ENCODE measurements around the gene ABI1.

ABI1 gene

GRCh38 chr10:26765549-26765948 is 95.2 kb downstream of the ABI1 start:
- DNase-seq (ENCODE audit: low spot score), result no peak

DNA sequence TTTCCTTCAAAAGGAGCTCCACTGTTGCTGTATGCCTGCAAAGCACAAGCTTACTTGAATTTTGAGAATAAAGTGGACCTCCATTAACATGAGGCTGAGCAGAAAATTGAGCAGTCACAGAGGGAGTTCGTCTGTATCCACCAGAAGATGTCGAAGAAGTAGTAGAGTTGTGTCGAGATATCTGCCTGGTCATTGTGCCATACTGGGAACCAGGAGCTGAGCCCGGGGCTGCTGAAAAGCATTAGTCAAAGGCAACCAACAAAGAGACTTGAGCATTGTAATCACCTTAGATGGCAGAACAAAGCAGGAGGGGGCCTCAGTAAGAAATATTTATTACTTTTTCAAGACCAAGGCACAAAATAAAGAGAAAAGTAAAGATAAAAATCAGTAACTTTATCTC is 101.8 kb downstream of the ABI1 start:
- no peak for DNase-seq (ENCODE audit: low spot score)

DNA sequence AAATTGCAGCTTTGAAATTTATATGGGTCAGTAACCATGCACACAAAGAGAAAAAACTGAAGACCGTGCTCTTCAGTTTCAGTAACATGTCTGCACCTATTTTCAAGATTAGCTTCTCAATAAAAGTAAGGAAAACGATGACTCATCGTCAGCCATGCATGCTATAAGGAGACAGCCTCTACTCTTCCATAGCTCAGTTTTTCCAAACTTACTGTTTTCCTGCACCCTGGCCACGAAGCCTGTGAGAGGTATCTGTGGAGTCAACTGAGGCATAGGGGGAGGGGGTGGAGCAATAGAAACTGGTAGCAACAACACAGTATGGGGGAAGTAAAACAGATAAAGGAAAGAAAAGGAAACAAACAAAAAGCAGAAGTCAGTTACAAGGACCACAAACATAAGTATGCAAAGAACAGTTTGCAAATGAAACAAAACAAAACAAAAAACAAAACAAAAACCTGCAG is 105.3 kb downstream of the ABI1 start:
- DNase-seq (ENCODE audit: low spot score), result no peak

DNA sequence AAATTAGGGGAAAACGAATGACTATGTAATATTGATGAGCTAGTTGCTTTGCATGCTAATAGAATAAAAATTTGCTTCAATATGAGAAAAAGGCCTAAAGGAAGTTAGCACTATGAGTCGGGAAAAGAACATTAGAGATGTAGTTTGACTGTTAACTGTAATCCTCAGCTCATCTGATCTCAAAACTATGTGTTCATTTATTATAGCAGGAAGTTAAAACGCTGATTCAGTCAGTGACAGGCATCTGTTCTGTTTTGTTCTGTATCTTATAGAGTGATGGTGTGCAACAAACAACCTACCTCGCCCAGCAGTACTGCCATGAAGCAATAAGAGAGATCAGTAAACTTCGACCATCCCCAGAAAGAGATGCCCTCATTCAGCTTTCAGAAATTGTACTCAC is 114.7 kb downstream of the ABI1 start:
- no peak for DNase-seq (ENCODE audit: low spot score)

- DNase-seq (ENCODE audit: low spot score), result no peak
Measured at GRCh38 chr10:26743841-26744240, 116.9 kb downstream of the ABI1 start.

DNA sequence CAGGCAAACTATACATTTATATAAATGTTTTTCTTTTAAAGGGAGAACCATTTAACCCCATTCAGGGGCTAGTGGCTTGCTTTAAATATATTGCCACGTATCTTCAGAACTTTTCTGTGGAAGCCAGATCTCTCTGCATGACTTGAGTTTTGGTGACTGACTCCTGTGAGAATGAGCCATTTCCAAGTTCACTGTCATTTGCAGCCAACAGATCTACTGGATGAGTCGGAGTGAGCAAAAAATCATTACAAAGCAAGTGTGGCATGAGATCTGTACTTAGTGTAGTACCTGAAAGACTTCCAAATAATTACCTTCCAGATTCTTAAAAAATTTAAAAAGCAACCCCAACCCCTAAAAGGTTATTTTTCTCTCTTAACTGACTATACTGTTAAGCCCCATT is 117.7 kb downstream of the ABI1 start:
- DNase-seq (ENCODE audit: low spot score), result no peak

DNA sequence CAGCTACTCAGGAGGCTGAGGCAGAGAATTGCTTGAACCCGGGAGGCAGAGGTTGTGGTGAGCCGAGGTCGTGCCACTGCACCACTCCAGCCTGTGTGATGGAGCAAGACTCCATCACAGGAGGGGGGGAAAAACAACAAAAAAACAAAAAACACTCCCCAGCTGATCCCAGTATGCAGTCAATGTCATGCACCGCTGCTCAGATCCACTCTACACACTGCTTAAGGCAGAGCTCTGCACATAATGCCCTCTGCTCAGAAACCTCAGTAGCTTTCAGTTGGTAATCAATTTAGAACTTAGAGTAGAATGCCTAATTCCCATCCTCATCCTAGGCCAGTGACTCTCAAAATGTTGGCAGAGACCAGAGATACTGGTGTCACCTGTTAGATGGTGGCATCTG is 119.4 kb downstream of the ABI1 start:
- no peak for DNase-seq (ENCODE audit: low spot score)

GRCh38 chr10:26739071-26739631 is 121.6 kb downstream of the ABI1 start:
- no peak for DNase-seq (ENCODE audit: low spot score)

DNA sequence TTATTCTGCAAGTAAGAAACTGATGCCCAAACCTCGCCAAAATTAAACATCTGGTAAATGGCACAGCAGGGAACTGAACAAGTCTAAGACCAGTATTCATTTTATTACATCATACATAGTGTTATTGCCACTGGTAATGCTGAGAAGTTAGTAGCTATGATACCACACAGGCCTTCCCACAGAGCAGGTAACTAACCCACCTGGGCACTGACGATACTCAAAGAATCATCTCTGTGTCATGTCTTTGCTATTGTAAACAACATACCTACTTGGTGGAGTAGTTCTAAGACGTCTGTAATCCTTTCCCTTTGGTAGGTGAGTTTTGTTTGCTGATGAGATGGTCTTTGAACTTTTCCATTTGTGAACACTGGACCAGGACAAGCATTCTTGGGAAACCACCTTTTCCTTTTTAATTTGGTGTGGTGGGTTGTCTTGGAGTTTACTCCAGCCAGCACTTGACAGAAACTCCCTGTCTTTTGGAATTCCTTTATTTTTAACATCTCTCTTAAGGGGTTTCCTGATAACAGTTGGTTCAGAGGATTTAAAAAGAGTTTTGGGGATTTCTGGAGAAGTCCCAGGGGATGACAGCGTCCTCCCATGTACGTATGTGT is 122.4 kb downstream of the ABI1 start:
- DNase-seq (ENCODE audit: low spot score), result no peak

DNA sequence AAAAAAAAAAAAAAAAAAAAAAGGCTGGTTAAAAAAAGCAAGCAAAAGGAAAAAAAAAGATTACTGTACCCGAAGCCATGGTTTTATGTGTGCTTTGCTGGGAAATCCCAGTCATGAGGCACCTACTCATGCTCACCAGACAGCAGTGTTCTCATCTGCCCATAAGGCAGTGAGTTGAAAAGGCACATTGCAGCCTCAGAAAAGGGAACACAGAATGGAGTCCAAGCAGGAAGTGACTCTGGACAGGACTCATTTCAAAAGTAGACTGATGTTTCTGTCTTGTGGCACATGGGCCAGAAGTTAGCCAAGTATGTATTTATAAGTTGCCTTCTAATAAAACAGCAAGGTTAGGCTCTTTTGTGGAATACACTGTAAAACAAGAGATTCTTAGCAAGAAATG is 123.0 kb downstream of the ABI1 start:
- DNase-seq (ENCODE audit: low spot score), result peak; percentile 80

DNA sequence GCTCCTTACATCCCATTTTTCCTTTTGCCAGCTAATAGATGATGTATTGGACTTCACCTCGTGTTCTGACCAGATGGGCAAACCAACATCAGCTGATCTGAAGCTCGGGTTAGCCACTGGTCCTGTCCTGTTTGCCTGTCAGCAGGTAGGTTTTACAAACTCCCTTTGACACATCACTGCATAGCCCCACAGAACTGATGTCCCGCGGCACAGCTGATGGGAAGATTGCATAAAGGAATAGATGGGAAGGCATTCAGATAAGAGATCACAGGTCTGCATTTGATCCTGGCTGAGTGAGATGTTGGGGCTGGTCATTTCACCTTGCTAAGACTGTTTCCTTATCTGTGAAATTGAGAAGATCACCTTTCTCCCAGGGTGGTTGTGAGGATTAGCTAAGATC is 125.3 kb downstream of the ABI1 start:
- no peak for DNase-seq (ENCODE audit: low spot score)

DNA sequence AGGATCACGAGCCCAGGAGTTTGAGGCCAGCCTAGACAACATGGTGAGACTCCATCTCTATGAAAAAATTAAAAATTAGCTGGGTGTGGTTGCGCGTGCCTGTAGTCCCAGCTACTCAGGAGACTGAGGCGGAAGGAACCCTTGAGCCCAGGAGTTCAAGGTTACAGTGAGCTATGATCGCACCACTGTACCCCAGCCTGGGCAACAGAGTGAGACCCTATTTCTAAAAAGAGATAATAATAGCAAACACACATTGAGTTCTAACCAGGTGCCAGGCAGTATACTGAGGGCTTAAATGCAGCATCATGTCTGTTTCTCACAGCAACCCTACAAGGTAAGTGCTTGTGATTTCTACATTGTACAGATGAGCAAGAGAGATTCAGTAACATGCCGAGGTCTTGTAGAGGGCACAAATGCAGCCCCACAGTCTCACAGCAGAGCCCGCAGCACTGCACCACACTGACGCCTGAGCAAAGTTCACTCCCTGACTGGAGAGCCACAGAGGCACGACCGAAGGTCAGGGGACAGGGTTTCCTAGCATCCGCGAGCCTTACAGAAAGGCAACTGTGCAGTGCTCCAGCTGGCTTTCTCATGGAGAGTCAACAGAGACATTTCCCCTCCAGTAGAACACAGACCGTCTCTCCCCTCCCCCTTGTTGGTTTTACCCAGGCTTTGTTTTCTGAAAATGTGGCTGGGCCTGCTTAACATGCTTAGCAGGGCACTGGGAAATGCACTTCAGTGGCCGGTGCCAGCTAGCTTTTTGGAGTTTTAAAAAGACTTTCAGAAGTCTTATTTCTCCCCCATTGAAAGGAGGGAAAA is 126.8 kb downstream of the ABI1 start:
- peak; percentile 68 for DNase-seq (ENCODE audit: low spot score)

DNA sequence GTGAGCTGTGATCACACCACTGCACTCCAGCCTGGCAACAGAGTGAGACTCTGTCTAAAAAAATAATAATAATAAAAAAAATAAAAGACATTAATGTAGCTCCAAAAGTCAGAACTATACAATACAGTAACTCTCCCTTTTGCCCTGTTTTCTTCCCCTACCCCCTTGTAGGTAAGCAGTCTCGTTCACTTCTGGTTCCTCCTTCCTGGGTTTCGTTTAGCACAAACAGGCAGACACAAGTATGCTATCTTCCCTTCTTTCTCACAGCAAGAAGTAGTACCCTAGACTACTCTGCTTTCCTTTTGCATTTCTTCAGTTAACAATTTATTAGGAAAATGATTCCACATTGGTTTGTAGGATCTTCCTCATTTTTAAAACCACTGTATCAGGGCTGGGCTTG is 130.2 kb downstream of the ABI1 start:
- DNase-seq (ENCODE audit: low spot score), result peak; percentile 54

GRCh38 chr10:26729395-26729794 is 131.4 kb downstream of the ABI1 start:
- DNase-seq (ENCODE audit: low spot score), result no peak

GRCh38 chr10:26728957-26729356 is 131.8 kb downstream of the ABI1 start:
- DNase-seq (ENCODE audit: low spot score), result no peak

GRCh38 chr10:26727005-26727404 is 133.8 kb downstream of the ABI1 start:
- DNase-seq (ENCODE audit: low spot score), result no peak

DNA sequence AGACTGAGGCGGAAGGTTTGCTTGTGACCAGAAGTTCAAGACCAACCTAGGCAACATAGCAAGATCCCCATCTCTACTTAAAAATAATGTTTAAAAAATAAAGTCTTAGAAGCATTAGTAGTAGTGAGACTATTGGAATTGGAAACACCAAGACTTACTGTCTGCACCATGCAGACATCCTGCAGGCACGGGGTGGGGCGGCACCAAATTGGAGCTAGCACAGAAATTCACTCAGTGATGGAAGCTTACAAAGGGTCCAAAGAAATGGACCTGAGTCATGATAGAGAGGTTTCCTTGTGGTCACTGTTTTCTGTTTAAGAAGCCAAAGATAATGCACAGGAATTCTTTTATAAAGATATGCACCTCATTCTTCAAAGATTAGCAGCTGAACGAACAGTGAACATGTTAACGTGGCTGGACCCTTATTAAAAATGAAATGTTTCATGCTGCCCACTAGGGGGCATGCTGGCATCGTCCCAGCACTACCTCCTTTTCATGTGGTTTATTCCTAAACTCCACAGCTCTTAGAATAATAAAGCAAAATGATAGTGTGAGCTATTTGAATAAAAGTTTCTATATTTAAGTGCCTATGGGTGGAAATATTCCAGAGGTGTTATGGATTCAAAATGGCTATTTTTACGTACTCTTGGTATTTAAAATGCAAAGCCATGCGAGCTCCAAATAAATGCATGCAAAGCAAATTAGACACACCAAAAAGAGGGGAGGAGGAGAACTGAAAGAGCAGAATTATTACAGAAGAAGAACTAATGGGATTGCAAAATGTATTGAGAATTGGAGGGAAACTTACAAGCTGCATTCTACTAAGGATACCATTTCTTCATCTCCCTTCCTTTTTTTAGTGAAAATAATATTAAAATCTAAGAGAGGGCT is 134.7 kb downstream of the ABI1 start:
- peak; percentile 91 for DNase-seq (ENCODE audit: low spot score)

DNA sequence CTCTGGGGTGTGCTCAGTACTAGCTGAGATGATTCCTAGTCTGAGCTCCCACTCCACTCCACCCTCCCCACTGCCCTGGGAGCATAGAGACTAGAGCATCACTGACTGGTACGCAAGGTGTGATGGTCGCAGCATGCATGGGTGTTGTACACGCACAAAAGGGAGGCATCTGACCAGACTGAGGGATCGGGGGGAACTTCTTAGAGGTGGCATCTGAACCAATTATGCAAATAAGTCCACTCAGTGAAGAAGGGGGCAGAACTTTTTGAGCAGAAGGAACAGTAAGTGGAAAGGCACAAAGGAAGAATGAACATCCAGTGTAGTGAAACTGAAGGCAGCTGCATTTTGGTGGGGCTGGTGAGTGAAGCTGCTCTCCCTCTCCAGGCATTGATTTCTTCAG is 137.7 kb downstream of the ABI1 start:
- DNase-seq (ENCODE audit: low spot score), result no peak

- DNase-seq (ENCODE audit: low spot score), result no peak
Measured at GRCh38 chr10:26721561-26721960, 139.2 kb downstream of the ABI1 start.

GRCh38 chr10:26717476-26717875 is 143.3 kb downstream of the ABI1 start:
- no peak for DNase-seq (ENCODE audit: low spot score)

GRCh38 chr10:26715137-26715487 is 145.6 kb downstream of the ABI1 start:
- no peak for DNase-seq (ENCODE audit: low spot score)

DNA sequence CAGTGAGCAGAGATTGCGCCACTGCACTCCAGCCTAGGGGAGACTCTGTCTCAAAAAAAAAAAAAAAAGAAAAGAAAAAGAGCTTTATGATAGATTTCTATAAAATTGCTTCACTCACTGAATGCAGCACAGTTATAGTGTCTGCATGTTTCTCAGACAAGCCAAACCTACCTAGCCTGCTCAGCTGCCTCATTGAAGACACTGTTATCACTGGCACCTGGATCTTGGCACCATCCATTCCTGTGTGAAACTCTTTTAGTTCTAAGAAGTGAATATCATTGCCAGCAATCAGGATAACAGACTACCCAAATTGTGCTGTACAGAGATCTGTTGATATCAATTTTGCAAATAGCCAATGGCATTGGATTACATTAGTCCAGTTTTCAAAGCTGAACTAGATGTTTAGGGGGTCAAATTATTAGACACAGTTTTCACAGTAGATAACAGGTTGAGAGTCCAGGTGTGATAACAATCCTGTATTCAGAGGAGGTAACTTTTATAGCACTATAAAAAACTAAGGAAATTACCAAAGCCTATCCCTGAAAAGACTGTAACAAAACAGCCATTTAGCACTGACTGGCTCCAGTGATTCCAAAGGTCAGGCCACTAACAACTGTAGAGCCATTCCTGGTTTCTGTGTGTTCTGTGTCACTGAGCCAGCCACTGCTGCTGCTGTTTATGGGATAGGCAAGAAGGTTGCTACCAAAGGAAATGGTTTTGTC is 146.2 kb downstream of the ABI1 start:
- no peak for DNase-seq (ENCODE audit: low spot score)
